HG03439 (cell line): ENCODE data around the gene C4orf50.

ENCODE experiments used
- ATAC-seq: cut with Tn5 transposase; IDR thresholded peaks from one replicate; pipeline ENCODE4 v1.9.1; 2021; ENCODE audit warnings: mild to moderate bottlenecking, moderate library complexity; ENCODE audit not compliant: unreplicated experiment

Gene C4orf50

DNA sequence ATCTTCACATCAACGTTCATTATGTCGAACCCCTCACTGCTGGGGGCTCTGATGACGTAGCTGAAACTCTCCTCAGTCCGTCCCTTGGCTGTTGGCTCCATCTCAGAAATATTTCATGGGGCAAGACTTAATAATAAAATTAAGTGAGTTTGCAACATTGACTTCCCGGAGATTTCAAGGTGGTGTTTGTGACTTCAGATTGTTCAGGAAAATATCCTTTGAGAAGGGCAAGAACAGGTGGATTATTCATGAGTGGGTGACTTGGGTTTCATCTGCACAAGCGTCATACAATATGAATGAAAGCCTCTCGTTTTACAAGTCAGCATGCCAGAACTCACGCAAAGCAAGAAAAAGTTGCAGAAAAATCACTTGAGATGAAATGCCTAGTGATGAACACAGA lies at the start of gene C4orf50:
TSS of gene C4orf50 (minus strand) at position 101 of the 400 bp plus-strand sequence.
- no peak for ATAC-seq

DNA sequence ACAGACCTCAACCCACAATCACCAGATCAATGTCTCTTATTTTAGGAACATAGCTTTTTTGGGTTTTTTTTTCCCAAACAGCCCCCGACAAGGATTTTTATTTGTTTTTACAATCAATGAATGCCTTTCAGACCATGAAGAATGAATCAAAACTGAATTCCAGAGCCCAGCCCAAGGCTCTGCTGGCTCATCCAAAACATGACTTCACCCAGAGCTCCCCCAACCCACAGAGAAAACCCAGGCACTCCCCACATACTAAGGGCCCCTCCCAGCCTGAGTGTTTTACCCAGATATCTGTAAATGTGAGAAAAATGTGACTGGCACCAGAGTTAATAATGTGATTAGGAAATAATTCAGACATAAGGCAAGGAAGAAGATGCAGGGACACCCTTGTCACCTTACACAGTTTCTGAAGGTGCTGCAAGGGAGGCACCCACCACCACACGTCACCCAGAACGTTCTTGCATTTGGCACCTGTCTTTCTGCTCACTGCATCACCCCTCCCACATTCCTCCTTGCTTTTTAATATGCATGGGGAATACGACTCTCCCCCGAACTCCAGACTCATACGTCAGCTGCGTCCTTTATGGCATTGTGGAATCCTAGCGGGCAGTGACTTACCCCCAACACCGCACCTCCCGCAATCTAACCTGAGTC lies 47.8 kb upstream of the C4orf50 start:
- no peak for ATAC-seq

DNA sequence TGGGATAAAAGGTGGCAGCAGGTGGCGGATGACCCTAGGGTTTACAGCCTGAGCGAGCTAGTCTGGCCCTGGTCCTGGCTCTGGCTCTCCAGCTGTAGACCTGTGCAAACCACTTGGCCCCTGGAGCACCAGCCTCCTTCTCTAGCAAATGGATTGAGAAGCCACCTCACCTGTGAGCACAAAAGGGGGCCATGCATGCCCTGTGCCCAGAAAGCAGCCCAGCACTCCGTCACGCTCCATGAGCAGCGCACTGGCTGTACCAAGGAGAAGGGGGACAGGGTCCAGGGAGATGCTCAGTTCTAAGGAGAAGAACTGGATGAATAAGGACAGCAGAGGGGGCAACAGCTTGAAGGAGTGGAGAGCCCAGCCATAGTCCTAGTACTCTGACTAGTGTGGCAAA lies 46.9 kb upstream of the C4orf50 start:
- ATAC-seq, result no peak

DNA sequence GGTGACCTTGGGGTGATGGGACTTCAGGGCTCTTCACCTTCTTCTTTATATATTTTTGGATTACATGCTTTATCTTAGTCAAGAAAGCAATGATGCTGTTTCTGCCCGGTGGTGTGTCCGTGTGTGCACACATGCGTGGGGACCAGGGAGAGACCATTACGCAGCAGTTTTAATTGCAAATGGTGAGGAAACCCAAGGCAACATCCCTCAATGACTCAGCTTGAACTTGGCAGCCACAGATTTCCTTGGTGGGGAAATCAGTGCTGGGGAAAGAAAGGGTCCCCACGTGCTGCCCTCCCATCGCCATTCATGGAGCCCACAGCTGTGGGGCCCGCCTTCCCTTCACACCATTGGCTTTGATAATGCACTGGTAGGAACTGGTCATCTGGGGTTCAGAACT lies 46.2 kb upstream of the C4orf50 start:
- no peak for ATAC-seq

DNA sequence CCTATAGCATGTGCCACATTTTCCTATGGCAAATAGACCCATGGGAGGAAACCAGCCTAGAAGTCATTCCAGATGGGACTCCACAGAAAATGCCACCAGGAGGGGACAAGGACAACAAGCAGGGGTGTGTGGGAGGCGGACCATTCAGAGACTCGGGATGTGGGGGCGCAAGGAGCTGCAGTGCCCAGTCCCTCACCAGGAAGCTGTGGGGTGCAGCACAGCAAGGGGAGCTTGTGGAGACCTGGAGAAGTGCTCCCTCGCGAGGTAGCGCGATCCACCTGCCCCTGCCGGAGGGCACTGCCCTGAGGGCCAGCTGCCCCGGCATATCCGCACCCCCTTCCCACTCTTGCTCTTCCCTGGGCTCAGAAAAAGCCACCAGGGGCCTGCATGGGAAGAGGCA lies 45.5 kb upstream of the C4orf50 start:
- ATAC-seq, result no peak

DNA sequence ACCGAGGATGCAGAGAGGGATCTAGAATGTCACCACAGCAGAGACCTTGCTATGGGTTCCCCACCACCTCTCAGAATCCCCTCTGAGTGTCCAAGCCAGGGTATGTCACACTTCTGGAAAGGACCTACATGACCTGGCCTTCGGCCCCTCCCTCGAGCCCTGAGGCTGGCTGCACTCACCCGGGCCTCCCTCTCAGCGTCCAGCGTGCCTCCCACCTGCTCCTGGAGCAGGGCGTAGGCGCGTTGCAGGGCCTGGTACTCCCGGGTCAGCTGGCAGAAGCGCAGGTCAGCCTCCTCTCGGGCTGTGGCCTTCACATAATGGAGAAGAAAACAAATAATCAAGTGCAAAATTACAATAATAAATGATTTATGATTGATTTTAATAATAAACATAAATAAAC lies 43.9 kb upstream of the C4orf50 start:
- no peak for ATAC-seq

DNA sequence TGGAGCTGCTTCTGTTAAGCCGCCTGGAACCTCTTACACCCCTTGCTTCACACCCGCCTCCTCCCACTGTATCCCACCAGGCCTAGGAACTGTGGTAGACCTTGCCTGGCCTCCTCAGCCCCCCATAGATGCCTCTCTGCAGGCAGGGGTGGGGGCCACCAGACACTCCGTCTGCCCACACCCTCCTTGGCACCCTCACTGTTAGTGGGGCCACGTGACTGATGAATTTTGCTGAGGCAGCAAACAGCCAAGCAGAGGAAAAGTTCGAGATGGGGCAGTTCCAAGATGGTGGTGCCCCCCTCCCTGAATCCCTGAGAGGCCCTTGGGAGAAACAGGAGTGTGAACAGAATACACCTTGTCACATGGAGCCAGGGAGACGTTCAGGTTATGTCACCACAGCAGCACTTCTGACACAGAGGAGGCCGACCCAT lies 41.2 kb upstream of the C4orf50 start:
- ATAC-seq, result no peak

DNA sequence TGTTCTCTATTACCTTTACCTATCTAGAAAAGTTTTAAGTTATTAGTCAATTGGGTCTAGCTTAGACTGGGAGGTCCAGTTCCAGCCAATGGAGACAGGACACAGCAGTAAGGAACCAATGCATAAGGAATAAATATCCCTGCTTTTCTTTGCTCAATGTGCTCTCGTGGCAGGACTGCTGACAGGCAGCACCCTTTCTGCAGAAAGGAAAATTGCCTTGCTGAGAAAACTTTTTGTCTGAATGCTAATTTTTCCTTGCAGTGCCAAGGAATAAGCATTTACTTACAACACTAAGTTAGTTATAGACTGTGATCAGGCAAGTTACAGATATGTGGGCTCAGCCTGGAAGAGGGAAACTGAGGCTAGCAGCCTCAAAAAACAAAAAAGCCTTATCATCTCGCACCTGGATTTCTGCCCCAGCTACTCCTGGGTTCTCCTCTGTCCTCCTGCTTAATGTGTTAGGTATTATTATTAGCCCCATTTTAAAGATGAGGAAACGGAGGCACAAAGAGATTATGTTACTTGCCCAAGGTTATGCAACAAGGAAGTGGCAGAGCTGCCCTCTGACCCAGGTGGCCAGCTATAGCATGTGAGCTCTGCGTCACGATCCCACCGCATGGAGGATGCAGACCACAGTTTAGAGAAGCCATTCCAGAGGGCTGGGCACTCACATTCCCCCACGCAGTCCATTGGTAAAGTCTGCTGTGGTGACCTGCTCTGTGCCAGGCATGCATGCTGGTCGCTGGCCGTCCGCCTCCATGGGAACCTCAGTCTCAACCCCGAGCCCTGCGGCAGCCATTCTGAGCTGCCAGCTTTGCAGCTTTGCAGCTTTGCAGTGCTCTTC lies 40.5 kb upstream of the C4orf50 start:
- ATAC-seq, result no peak

DNA sequence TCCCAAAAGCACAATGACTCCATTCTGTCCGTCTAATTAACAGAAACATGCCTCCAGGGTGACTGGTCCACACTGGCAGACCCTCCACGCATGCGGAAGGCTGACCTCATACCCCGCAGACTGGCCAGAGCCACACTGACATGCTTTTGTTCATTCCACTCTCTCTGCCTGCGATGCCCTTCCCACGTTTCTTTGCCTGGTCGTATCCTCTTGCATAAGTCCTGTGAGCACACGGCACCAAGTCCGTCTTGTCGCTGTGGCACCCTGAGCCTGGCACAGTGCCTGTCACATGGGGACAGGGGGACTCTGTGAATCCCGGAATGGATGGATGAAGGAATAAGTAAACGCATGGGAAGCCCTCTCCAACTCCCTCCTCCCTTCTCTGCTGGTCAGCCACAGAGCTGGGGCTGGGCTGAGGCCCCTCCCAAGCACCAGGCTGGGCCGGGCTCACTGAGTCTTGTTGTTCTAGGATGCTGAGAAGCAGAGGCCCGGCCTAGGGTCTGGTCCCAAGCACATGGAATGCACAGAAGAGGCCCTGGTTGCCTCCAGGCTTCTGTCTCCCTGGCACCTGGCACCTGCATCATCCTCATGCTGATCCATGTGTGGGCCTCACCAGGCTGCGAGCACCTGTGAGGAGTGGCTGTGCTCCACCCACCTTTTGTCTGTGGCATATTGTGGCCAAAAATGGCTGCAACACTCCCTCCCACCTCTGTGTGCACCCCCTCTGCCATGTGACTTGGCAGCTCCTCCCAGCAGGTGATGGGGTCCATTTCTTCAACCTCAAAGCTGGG lies 38.9 kb upstream of the C4orf50 start:
- no peak for ATAC-seq

DNA sequence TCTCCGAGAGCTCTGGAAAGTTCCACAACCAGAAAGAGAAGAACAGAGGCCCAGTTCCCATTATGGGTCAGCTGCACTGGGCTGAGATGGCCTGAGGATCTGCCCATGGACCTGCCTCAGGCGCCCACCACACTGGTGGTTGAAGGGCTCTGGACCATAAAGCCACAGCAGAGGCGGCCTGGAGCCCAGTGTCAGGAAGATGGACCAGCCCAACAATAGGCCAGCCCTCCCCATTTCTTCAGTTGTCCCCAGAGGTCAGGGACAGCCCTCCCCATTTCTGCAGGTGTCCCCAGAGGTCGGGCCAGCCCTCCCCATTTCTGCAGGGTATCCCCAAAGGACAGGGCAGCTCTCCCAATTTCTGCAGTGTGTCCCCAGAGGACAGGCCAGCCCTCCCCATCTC lies 37.2 kb upstream of the C4orf50 start:
- no peak for ATAC-seq

DNA sequence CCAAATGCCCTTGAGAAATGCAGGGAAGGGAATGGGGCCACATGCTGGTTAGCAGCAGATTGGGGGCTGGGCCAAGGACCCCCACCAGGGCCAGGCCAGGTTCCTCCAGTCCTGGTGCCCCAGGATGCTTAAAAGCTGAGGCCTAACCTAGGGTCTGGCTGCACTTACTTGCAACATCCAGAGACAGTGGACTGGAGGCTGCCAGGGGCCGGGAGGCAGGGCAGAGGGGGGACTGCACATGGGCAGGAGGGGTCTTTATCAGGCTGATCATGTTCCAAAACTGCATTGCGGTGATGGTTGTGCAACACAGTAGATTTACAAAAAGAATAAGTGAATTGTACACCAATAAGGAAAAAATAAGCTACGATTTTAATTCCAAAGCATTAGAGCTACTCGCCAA lies 36.8 kb upstream of the C4orf50 start:
- ATAC-seq, result no peak

DNA sequence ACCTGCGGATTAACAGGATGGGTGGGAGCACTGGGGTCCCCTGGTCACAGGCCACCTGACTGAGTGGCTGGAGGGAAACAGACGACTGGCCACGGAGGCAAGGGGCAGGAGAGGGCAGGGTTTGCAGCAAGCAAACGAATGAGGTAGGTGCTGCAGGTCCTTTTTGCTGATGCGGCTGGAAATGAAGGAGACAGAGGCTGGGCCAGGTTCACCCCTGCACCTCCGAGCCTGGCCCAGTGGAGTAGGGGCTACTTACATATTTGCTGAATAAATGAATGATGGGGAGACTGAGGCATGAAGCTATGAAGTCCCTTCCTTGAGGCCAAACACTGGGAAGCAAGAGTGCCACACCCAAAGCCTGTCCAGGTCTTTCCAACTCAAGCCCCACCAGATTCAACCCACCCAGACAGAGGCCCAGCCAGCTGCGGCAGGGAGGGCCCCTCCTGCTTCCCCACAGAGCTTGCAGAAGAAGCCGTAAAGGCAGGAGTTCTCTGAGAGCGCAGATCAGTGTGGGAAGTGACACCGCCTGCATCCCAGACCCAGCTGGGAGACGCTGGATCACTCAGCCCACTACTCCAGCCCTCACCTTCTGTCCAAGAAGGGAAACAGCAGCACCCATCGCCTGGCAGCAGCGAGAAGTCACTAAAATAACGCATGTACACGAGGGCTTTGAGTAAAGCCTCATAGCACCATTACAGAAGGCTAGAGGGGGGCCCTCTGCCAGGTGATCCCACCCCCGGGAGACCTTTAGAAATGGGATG lies 36.1 kb upstream of the C4orf50 start:
- ATAC-seq, result no peak

DNA sequence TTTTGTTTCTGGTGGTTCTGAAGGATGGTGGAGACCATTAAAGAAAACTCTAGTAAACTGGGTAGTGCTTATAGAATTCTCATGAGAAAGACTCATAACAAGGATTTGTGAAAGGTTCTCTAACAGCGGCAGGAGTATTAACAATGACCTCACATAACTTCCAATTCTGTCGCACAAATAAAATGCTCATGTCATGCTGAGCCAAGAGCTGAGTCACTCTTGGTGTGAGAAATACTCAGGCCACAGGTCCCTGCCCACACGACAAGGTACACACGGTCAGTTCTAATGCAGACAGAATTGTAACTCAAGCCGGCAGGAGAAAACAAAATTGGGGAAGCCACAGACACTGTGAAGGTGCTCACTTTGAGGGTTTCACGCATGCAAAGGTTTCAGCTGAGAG lies 34.4 kb upstream of the C4orf50 start:
- no peak for ATAC-seq

DNA sequence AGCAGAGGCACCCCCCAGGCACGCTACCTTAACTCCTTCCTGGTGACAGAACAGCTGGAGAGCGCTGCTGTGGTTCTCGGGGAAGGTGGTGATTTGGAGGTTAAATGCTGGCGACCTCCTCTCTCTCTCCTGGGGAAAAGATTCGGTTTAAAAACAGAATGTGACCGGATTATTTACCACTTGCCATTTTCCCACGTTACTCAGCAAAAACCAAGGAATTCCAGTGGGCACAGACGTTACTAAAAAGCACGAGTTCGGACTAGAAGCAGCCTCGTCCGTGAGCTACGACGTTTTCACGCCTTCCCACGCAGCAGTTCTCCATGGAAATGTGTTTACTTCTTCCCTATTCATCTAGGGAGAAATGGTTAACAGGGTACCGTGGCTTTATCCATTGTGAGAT lies 32.3 kb upstream of the C4orf50 start:
- ATAC-seq, result no peak

DNA sequence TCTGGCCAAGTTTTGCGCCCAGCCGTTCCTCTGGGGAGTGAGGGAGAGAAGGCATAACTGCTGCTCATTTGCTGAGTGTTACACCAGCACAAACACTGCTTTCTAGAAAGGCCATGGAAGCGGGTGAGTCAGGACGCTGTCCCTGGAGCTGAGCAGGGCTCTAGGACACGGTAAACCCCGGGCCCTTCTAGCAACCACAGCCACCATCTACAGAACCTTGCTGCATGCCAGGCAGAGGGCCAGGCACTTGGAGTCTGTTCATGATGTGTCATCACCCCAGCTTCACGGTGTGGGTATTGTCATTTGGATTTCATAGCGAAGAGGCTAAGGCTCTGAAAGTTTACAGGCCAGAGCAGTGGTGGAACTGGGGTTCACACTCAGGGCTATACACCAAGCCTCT lies 31.8 kb upstream of the C4orf50 start:
- ATAC-seq, result no peak

DNA sequence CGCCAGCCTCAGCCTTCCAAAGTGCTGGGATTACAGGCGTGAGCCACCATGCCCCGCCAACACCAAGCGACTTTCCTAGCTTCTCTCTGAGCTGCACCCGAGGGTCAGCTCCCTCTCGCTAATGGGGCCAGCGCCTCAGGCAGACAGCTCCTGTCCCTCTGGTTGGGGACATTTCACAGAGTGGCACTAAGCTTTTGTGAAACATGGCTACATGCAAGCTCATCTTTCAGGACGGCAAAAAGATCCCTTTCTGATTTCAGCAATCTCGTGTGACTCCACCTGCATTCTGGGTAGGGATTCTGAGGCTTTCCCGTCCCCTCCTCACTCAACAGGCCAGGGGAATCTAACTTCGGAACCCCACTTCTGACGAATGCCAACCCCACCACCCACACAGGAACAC lies 31.0 kb upstream of the C4orf50 start:
- no peak for ATAC-seq

DNA sequence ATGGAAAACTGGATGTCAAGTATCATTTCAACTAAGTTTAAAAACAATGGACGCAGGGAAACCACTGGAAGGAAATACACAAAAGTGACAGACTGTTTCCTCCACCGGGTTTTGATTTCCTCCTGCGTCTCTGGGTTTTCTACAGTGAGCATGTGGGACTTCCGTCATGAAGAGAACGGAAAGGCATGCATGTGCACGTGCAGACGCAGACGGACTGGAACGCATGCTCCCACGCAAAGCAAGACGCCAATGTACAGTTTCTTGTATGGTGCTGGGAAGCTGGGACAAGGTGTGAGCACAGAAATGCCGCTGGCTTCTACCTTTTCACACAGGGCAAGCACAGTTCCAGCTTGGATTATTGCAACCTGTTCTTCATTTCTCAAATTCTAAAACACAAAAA lies 30.3 kb upstream of the C4orf50 start:
- ATAC-seq, result no peak

DNA sequence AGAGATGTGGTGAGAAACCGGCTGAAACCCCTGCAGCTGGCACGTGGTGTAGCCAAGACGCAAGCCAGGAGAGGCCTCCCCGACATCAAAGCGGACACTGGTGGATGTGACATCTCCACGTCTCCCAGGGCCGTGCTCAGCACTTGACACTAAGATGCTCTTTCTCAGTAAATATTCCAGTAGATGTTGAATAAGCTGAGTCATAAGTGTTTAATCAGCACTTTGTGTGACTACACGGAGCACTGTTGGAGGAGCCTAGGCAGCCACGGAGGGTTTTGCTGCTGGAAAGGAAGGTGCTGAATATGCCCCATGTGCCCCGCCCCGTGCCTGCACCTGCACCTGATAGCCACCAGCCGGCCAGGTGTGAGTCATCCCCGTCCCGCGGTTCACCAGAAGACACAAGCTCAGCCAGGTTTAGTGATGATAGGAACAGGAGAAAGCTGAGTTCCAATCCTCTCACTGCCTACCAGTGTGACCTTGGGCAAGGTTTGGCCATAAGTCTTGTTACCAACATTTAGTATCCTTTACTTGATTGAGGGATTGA lies 29.0 kb upstream of the C4orf50 start:
- ATAC-seq, result no peak

DNA sequence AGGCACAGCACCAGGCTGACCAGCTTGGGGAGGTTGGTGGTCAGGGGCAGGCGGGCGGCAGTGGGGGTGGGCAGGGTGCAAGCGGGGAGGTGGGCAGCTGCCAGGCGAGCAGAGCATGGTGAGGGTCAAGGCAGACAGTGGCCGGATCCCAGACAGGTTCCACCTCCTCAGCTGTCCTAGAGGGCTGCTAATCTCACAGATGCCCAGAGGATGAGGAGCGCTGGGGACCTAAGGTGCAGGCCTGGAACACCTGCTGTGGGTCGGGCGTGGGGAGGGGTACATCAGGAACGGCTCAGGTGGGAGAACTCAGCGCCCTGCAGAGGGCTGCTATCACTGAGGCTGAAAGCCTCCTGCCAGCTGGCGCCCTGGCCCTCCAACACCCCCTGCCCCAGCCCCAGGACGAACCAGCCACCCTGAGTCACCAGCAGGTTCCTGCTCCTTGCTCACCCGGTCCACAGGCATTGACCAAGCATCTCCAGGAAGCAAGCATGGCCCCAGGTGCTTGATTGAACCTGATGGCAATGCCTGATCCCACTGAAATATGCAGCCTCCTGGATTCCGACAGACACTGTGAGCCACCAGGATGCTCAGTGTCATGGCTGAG lies 28.4 kb upstream of the C4orf50 start:
- no peak for ATAC-seq

DNA sequence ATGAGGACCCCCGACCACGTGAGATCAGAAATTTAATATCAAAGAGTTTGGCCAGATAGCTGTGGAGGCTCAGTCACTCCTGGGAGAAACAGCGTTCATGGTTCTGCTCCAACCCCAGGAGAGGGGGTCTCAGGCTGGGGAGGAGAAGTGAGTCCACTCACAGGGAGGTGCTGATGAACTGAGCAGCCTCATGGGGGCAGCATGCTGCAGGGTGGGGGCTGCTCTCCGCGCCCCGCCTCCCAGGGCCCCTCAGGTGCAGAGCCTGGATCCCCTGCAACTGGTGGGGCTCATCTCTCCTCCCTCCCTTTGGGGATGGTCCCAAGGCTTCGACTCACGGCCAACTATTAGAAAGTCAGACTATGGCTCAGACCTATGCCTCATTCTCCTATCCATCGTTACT lies 26.6 kb upstream of the C4orf50 start:
- ATAC-seq, result no peak
